HL-60 (cell line): ENCODE results near the gene SELENOP.

ENCODE experiments used
- DNase-seq, 2 experiments: peaks; one replicate each; pipeline ENCODE4 v3.0.0-alpha.2; 2010 to 2020; ENCODE audit warnings: low read depth in 1 of 2, low spot score in 1 of 2
- H3K27ac ChIP-seq: fragments of 250-450 bp; sonication (Bioruptor Pico); replicated peaks from 2 replicates; pipeline ENCODE4 v1.5.1; 2020; ENCODE audit warnings: mild to moderate bottlenecking, moderate library complexity
- H3K27me3 ChIP-seq: fragments of 250-450 bp; sonication (Bioruptor Pico); 2 replicates; pipeline ENCODE4 v1.5.1; 2021; ENCODE audit warnings: mild to moderate bottlenecking, moderate library complexity; ENCODE audit not compliant: insufficient read depth, poor library complexity, severe bottlenecking
- H3K4me3 ChIP-seq: replicated peaks from 2 replicates; pipeline ENCODE4 v1.5.1; 2011; ENCODE audit warnings: mild to moderate bottlenecking, control low read depth, low read length; ENCODE audit not compliant: insufficient read depth
- GABPA ChIP-seq: IDR thresholded peaks from 2 replicates; pipeline ENCODE4 v1.6.1; 2012; ENCODE audit warnings: low read depth
- POLR2AphosphoS5 ChIP-seq: IDR thresholded peaks from 2 replicates; pipeline ENCODE4 v1.6.1; 2012; ENCODE audit warnings: low read depth
- SPI1 ChIP-seq: IDR thresholded peaks from 2 replicates; pipeline ENCODE4 v1.6.1; 2012; ENCODE audit warnings: low read depth, mild to moderate bottlenecking, borderline replicate concordance
- TF ChIP-seq, protein P1 (sequence below): IDR thresholded peaks from 2 replicates; pipeline ENCODE4 v1.6.1; 2012; ENCODE audit warnings: low read depth; ENCODE audit not compliant: insufficient replicate concordance
- TF ChIP-seq, protein P2 (sequence below): IDR thresholded peaks from one replicate; pipeline ENCODE4 v1.5.1; 2011; ENCODE audit warnings: low read length, control low read depth, inconsistent platforms; ENCODE audit not compliant: insufficient read depth

The SELENOP gene

GRCh38 chr5:42812620-42813019 lies 928 bp upstream of the SELENOP start:
- Histone ChIP-seq H3K4me3 (no peak overlapping the region), H3K27me3 (no peaks in the 10 kb centered on the region), H3K27ac (no peak overlapping the region)
- no peak for DNase-seq
- TF ChIP-seq, protein P1, sequence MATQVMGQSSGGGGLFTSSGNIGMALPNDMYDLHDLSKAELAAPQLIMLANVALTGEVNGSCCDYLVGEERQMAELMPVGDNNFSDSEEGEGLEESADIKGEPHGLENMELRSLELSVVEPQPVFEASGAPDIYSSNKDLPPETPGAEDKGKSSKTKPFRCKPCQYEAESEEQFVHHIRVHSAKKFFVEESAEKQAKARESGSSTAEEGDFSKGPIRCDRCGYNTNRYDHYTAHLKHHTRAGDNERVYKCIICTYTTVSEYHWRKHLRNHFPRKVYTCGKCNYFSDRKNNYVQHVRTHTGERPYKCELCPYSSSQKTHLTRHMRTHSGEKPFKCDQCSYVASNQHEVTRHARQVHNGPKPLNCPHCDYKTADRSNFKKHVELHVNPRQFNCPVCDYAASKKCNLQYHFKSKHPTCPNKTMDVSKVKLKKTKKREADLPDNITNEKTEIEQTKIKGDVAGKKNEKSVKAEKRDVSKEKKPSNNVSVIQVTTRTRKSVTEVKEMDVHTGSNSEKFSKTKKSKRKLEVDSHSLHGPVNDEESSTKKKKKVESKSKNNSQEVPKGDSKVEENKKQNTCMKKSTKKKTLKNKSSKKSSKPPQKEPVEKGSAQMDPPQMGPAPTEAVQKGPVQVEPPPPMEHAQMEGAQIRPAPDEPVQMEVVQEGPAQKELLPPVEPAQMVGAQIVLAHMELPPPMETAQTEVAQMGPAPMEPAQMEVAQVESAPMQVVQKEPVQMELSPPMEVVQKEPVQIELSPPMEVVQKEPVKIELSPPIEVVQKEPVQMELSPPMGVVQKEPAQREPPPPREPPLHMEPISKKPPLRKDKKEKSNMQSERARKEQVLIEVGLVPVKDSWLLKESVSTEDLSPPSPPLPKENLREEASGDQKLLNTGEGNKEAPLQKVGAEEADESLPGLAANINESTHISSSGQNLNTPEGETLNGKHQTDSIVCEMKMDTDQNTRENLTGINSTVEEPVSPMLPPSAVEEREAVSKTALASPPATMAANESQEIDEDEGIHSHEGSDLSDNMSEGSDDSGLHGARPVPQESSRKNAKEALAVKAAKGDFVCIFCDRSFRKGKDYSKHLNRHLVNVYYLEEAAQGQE = no peak
- TF ChIP-seq GABPA (no peak), SPI1 (no peak), POLR2AphosphoS5 (no peak)
- TF ChIP-seq, protein P2, sequence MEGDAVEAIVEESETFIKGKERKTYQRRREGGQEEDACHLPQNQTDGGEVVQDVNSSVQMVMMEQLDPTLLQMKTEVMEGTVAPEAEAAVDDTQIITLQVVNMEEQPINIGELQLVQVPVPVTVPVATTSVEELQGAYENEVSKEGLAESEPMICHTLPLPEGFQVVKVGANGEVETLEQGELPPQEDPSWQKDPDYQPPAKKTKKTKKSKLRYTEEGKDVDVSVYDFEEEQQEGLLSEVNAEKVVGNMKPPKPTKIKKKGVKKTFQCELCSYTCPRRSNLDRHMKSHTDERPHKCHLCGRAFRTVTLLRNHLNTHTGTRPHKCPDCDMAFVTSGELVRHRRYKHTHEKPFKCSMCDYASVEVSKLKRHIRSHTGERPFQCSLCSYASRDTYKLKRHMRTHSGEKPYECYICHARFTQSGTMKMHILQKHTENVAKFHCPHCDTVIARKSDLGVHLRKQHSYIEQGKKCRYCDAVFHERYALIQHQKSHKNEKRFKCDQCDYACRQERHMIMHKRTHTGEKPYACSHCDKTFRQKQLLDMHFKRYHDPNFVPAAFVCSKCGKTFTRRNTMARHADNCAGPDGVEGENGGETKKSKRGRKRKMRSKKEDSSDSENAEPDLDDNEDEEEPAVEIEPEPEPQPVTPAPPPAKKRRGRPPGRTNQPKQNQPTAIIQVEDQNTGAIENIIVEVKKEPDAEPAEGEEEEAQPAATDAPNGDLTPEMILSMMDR = no peak

DNA sequence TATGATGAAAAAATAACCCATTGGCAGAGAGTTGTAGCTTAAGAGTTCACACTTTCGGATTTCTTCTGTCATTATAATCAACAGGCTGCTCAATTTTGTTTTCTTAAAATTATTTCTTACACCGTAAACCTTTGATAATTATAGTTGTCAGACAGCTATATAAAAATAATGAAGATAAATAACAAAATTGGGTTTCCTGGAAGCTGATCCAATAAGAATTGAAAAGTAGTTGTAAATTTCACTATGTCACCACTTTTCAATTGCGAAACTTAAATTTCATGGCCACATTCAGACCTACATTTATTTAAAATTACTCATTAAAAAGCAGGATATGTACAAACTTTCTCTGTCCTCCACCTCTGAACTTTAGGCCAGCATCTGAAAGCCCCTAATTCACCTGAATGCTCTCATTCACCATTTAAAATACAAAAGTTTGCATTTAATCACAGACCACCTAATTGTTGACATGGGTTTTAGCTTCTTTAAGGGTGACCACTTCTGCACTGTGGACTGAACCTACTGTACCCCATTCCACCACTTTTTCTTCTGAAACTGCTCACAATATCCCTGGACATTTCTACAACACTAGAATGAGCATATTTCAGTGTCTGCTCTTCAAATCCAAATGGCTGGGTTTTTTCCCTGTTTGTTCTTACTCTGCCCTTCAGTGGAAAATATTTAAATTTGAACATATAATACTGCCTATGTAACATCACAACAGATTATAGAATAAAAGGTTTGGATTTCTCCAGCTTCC lies 680 bp downstream of the SELENOP start:
- Histone ChIP-seq H3K4me3 (no peak overlapping the region), H3K27ac (no peak overlapping the region)
- TF ChIP-seq, protein P1 = no peak
- TF ChIP-seq GABPA (no peak), POLR2AphosphoS5 (no peak), SPI1 (no peak)
- TF ChIP-seq, protein P2 = no peak

GRCh38 chr5:42808888-42809611 lies 2.6 kb downstream of the SELENOP start:
- no peak for DNase-seq
- TF ChIP-seq, protein P2 = no peak
- TF ChIP-seq, protein P1 = no peak
- TF ChIP-seq SPI1 (no peak), POLR2AphosphoS5 (no peak), GABPA (no peak)
- no peaks in the 10 kb centered on the region for H3K27me3 ChIP-seq
- no peak overlapping the region for H3K27ac ChIP-seq
- no peak overlapping the region for H3K4me3 ChIP-seq

More for the DNA sequence above, 680 bp downstream of the SELENOP start:
- no peaks in the 10 kb centered on the region for H3K27me3 ChIP-seq
- no peak for DNase-seq
